Transverse colon (tissue), 4 donors: Measurements from ENCODE around the gene DPP10. TPM values are rescaled to one million over a fixed set of nuclear protein-coding genes. Genes with fewer than 3 reads are reported as not detected.

ENCODE experiments used
- DNase-seq: peaks from one replicate; pipeline ENCODE4 v3.0.0-alpha.2; 2019
- H3K27ac ChIP-seq, 4 donors: fragments of 200-600 bp; sonication (generic); 2 replicates each; pipeline ENCODE4 v1.5.1; 2016 to 2018; ENCODE audit warnings: inconsistent platforms in 4 of 4
- H3K27me3 ChIP-seq: fragments of 200-600 bp; sonication (generic); 2 replicates; pipeline ENCODE4 v1.5.1; 2017; ENCODE audit warnings: inconsistent platforms
- H3K36me3 ChIP-seq, 4 donors: fragments of 200-600 bp; sonication (generic); 2 replicates each; pipeline ENCODE4 v1.5.1; 2017 to 2019; ENCODE audit warnings: inconsistent platforms in 4 of 4
- H3K4me1 ChIP-seq, 4 donors: fragments of 200-600 bp; sonication (generic); 2 replicates each; pipeline ENCODE4 v1.5.1; 2017 to 2020; ENCODE audit warnings: inconsistent platforms in 4 of 4
- H3K4me3 ChIP-seq, 4 donors: fragments of 200-600 bp; sonication (generic); 1 replicate in 1 of 4; 2 replicates in 3 of 4; pipeline versions ENCODE4 v1.5.1 to v1.6.1; 2017 to 2019; ENCODE audit warnings: inconsistent platforms in 4 of 4
- H3K9me3 ChIP-seq, 2 donors: fragments of 200-600 bp; sonication (generic); 2 replicates each; pipeline ENCODE4 v1.5.1; 2017 to 2019; ENCODE audit warnings: inconsistent platforms in 2 of 2
- CTCF ChIP-seq, 5 experiments: fragments of 200-600 bp in 3 of 5; fragments of 450-650 bp in 2 of 5; sonication (generic) in 3 of 5; IDR thresholded peaks; 1 replicate in 2 of 5; 2 replicates in 3 of 5; pipeline ENCODE4 v1.5.1; 2016 to 2017; ENCODE audit warnings: antibody characterized with exemption in 5 of 5, inconsistent platforms in 3 of 5, mild to moderate bottlenecking in 2 of 5, moderate library complexity in 1 of 5
- EP300 ChIP-seq: sonication (generic); formaldehyde crosslinking; IDR thresholded peaks from one replicate; pipeline ENCODE4 v1.6.1; 2017; ENCODE audit warnings: antibody characterized with exemption, low read depth
- POLR2A ChIP-seq: fragments of 450-650 bp; IDR thresholded peaks from one replicate; pipeline ENCODE4 v1.6.1; 2016; ENCODE audit warnings: antibody characterized with exemption, mild to moderate bottlenecking, moderate library complexity
- POLR2AphosphoS5 ChIP-seq, 3 donors: sonication (generic); formaldehyde crosslinking; IDR thresholded peaks; one replicate each; pipeline ENCODE4 v1.6.1; 2016; ENCODE audit warnings: antibody characterized with exemption in 3 of 3
- WGBS, 2 donors: methylation state at CpG; one replicate each; pipeline ENCODE4 v1.1.5; 2018; ENCODE audit warnings: low coverage in 1 of 2; 5-methylcytosine and 5-hydroxymethylcytosine counted together
- in situ Hi-C, 4 donors: fragments of 200-750 bp; cut with MboI; loops; one replicate each; pipeline versions ENCODE4 v1.15.0 to v1.15.1; 2017; ENCODE audit warnings: low sequenced_read_pairs in 3 of 4, low pct_ligation_motif_present in 1 of 4, low pct_unique_long_range_greater_than_20kb in 1 of 4
- intact Hi-C: fragments of 100-400 bp; cut with DNase I; formaldehyde crosslinking; loops from one replicate; pipeline ENCODE4 v1.15.1; 2023; ENCODE audit warnings: low total_unique reads
- total RNA-seq, 4 donors: library from RNA; depleted of rRNA; stranded (reverse); fragments of >200 nt; gene quantifications; one replicate each; pipeline ENCODE4 v1.1.0, GENCODE V29; 2016

The DPP10 gene
- total RNA-seq, 4 donors from 2014 or later = 3.4 to 8.4 (median 7.0) TPM

- Histone ChIP-seq H3K27me3 (no peaks in the 10 kb centered on the region), H3K4me1 (no peaks in the 10 kb centered on the region), H3K9me3 (no peaks in the 10 kb centered on the region), H3K27ac (no peak overlapping the region), H3K4me3 (no peak overlapping the region), H3K36me3 (no peaks in the 10 kb centered on the region)
- no peak for DNase-seq
- intact Hi-C loops (no loop called here), in situ Hi-C loops (no loop called here)
- 44 to 100% methylated on average over 2 to 7 of the region's 7 CpGs for WGBS, 2 donors
- TF ChIP-seq POLR2AphosphoS5 (IDR thresholded peaks at IDR 0.05) (no peak), EP300 (no peak), POLR2A (no peak), CTCF (IDR thresholded peaks at IDR 0.05) (no peak)
Observed at GRCh38 chr2:114610677-114611076, 168.2 kb downstream of the DPP10 start.

GRCh38 chr2:114614592-114614991, 172.2 kb downstream of the DPP10 start:
- in situ Hi-C loops (no loop called here), intact Hi-C loops (no loop called here)
- no peak overlapping the region for H3K27ac ChIP-seq
- 40 to 48% methylated on average over 4 of the region's 4 CpGs for WGBS, 2 donors
- H3K9me3 ChIP-seq = no peaks in the 10 kb centered on the region
- DNase-seq = no peak
- no peaks in the 10 kb centered on the region for H3K27me3 ChIP-seq
- H3K4me1 ChIP-seq = no peaks in the 10 kb centered on the region
- H3K4me3 ChIP-seq = no peak overlapping the region
- H3K36me3 ChIP-seq = no peaks in the 10 kb centered on the region
- TF ChIP-seq CTCF (IDR thresholded peaks at IDR 0.05) = no peak

GRCh38 chr2:114628481-114628880, 186.0 kb downstream of the DPP10 start:
- intact Hi-C loops = no loop called here
- 46 to 60% methylated on average over 7 of the region's 7 CpGs for WGBS, 2 donors
- Histone ChIP-seq H3K36me3 (no peaks in the 10 kb centered on the region), H3K4me3 (no peak overlapping the region), H3K9me3 (no peaks in the 10 kb centered on the region), H3K27ac (no peak overlapping the region), H3K27me3 (no peaks in the 10 kb centered on the region), H3K4me1 (no peaks in the 10 kb centered on the region)
- in situ Hi-C loops = no loop called here
- TF ChIP-seq EP300 = no peak
- TF ChIP-seq POLR2A = no peak
- no peak for TF ChIP-seq CTCF (IDR thresholded peaks at IDR 0.05)
- TF ChIP-seq POLR2AphosphoS5 (IDR thresholded peaks at IDR 0.05) = no peak
- DNase-seq = no peak

GRCh38 chr2:114631146-114631545, 188.7 kb downstream of the DPP10 start:
- no peaks in the 10 kb centered on the region for H3K4me1 ChIP-seq
- in situ Hi-C loops = no loop called here
- intact Hi-C loops = no loop called here
- H3K27me3 ChIP-seq = no peaks in the 10 kb centered on the region
- TF ChIP-seq EP300 = no peak
- no peak for TF ChIP-seq POLR2AphosphoS5 (IDR thresholded peaks at IDR 0.05)
- no peak overlapping the region for H3K4me3 ChIP-seq
- WGBS, 2 donors = 70 to 75% methylated on average over 6 of the region's 6 CpGs
- H3K9me3 ChIP-seq = no peaks in the 10 kb centered on the region
- H3K27ac ChIP-seq = no peak overlapping the region
- DNase-seq = no peak
- no peaks in the 10 kb centered on the region for H3K36me3 ChIP-seq

GRCh38 chr2:114642166-114642770, 199.8 kb downstream of the DPP10 start:
- intact Hi-C loops (no loop called here), in situ Hi-C loops (no loop called here)
- H3K36me3 ChIP-seq = no peaks in the 10 kb centered on the region
- no peaks in the 10 kb centered on the region for H3K27me3 ChIP-seq
- no peak for TF ChIP-seq EP300
- no peak for TF ChIP-seq POLR2AphosphoS5 (IDR thresholded peaks at IDR 0.05)
- no peak for TF ChIP-seq POLR2A
- TF ChIP-seq CTCF (IDR thresholded peaks at IDR 0.05) = no peak
- no peaks in the 10 kb centered on the region for H3K4me1 ChIP-seq
- 55% methylated on average over 2 of the region's 2 CpGs for WGBS, 2 donors
- DNase-seq = no peak
- H3K27ac ChIP-seq = no peak overlapping the region
- no peak overlapping the region for H3K4me3 ChIP-seq
- H3K9me3 ChIP-seq = no peaks in the 10 kb centered on the region
